Daoy (cell line): ENCODE measurements around the gene HMMR. TPM values are rescaled to one million over a fixed set of nuclear protein-coding genes. Genes with fewer than 3 reads are reported as not detected.
"Not testable (repeated sequence)": the region's sequence is repeated elsewhere in the genome, so short reads cannot be mapped to it uniquely, and the experiment has no call there.

Experiments
- DNase-seq: peaks from one replicate; pipeline ENCODE4 v3.0.0-alpha.2; 2015; ENCODE audit warnings: low read depth
- total RNA-seq: library from RNA; depleted of rRNA; stranded (reverse); fragments of >200 nt; shearing (Covaris generic); gene quantifications from 2 replicates; pipeline ENCODE4 v1.2.3, GENCODE V29; 2014; rRNA removed

Gene HMMR
- 78.3 and 106 TPM in 2 replicates for total RNA-seq

GRCh38 chr5:163460562-163461171 is at the start of gene HMMR:
TSS of gene HMMR (plus strand) at chr5:163460632. CDS start at chr5:163460693, 61 bp downstream.
- DNase-seq, result no peak

GRCh38 chr5:163415673-163416072 is 44.8 kb upstream of the HMMR start:
- not testable (repeated sequence) for DNase-seq

- no peak for DNase-seq
These were observed 35.6 kb upstream of the HMMR start for GRCh38 chr5:163424836-163425235.

GRCh38 chr5:163426128-163426527 is 34.3 kb upstream of the HMMR start:
- DNase-seq, result not testable (repeated sequence)

GRCh38 chr5:163432544-163432943 is 27.9 kb upstream of the HMMR start:
- DNase-seq, result no peak

GRCh38 chr5:163433271-163433670 is 27.2 kb upstream of the HMMR start:
- no peak for DNase-seq

- peak; percentile 82 for DNase-seq
These were observed 26.0 kb upstream of the HMMR start for GRCh38 chr5:163434401-163434866.

GRCh38 chr5:163436515-163436914 is 23.9 kb upstream of the HMMR start:
- no peak for DNase-seq

GRCh38 chr5:163437011-163437308 is 23.5 kb upstream of the HMMR start:
- DNase-seq, result no peak

- peak; percentile 97 for DNase-seq
These were observed 22.9 kb upstream of the HMMR start, which contains the start of gene CCNG1 for GRCh38 chr5:163437309-163438182. TSS of gene CCNG1 (plus strand) at chr5:163437595. CDS start at chr5:163439257, 1,662 bp downstream.

- peak; percentile 70 for DNase-seq
These were observed 21.4 kb upstream of the HMMR start for GRCh38 chr5:163439092-163439425.

- DNase-seq, result no peak
These were observed 19.5 kb upstream of the HMMR start for GRCh38 chr5:163440954-163441353.

GRCh38 chr5:163444526-163444925 is 15.9 kb upstream of the HMMR start:
- DNase-seq, result no peak

- no peak for DNase-seq
These were observed 15.1 kb upstream of the HMMR start for GRCh38 chr5:163445345-163445744.

- DNase-seq, result no peak
These were observed 13.2 kb upstream of the HMMR start for GRCh38 chr5:163447191-163447590.

- no peak for DNase-seq
These were observed 12.6 kb upstream of the HMMR start for GRCh38 chr5:163447875-163448274.

GRCh38 chr5:163448491-163448890 is 11.9 kb upstream of the HMMR start:
- no peak for DNase-seq

GRCh38 chr5:163451489-163451888 is 8.9 kb upstream of the HMMR start:
- DNase-seq, result no peak

GRCh38 chr5:163453705-163454104 is 6.7 kb upstream of the HMMR start:
- no peak for DNase-seq

GRCh38 chr5:163455406-163455805 is 5.0 kb upstream of the HMMR start:
- DNase-seq, result not testable (repeated sequence)

GRCh38 chr5:163456029-163456589 is 4.3 kb upstream of the HMMR start:
- no peak for DNase-seq

GRCh38 chr5:163456840-163457239 is 3.6 kb upstream of the HMMR start:
- DNase-seq, result no peak
